Caco-2 (cell line): Measurements from ENCODE around the gene APOBEC3B. TPM values are rescaled to one million over a fixed set of nuclear protein-coding genes. Genes with fewer than 3 reads are reported as not detected.

Source experiments
- BruUV-seq: library from RNA; stranded (reverse); fragments of 400-500 nt; replicated peaks from 2 replicates; lab custom pipeline; 2021; lab: Mats Ljungman, UMichigan
- CTCF ChIA-PET: fragments of 300-600 bp; sonication (Branson Sonifier 250); formaldehyde crosslinking; loops from one replicate; lab custom pipeline; 2022; ENCODE audit warnings: antibody characterized with exemption; lab: Charles Lee
- POLR2A ChIA-PET: fragments of 300-600 bp; sonication (Branson Sonifier 250); formaldehyde crosslinking; loops from one replicate; lab custom pipeline; 2022; ENCODE audit warnings: antibody characterized with exemption; lab: Charles Lee
- DNase-seq, 2 experiments: peaks; one replicate each; pipeline versions ENCODE4 v3.0.0 to v3.0.0-alpha.2; 2020 to 2022
- H3K27me3 ChIP-seq: replicated peaks from 2 replicates; pipeline ENCODE4 v1.6.0; 2011; ENCODE audit warnings: low read length; ENCODE audit not compliant: control insufficient read depth, insufficient read depth
- H3K36me3 ChIP-seq: 2 replicates; pipeline ENCODE4 v1.5.1; 2011; ENCODE audit warnings: low read length; ENCODE audit not compliant: control insufficient read depth, insufficient read depth
- H3K4me1 ChIP-seq: fragments of 250-450 bp; sonication (Bioruptor Pico); 2 replicates; pipeline ENCODE4 v1.5.1; 2020; ENCODE audit warnings: mild to moderate bottlenecking
- H3K4me3 ChIP-seq: 2 replicates; pipeline ENCODE4 v1.5.1; 2011; ENCODE audit warnings: low read depth, mild to moderate bottlenecking, control low read depth, low read length
- H3K9me3 ChIP-seq: fragments of 250-450 bp; sonication (Bioruptor Pico); 2 replicates; pipeline ENCODE4 v1.5.1; 2020; ENCODE audit warnings: mild to moderate bottlenecking, moderate library complexity
- H3K27ac Mint-ChIP-seq: one replicate; pipeline ENCODE4 v1.8.0; 2022; ENCODE audit warnings: mixed read lengths; ENCODE audit not compliant: unreplicated experiment
- H3K27me3 Mint-ChIP-seq: one replicate; pipeline ENCODE4 v1.8.0; 2022; ENCODE audit warnings: mixed read lengths; ENCODE audit not compliant: insufficient read depth, unreplicated experiment
- H3K36me3 Mint-ChIP-seq: one replicate; pipeline ENCODE4 v1.8.0; 2022; ENCODE audit warnings: mild to moderate bottlenecking, mixed read lengths; ENCODE audit not compliant: insufficient read depth, unreplicated experiment
- H3K4me1 Mint-ChIP-seq: one replicate; pipeline ENCODE4 v1.8.0; 2022; ENCODE audit warnings: low read depth, mixed read lengths; ENCODE audit not compliant: unreplicated experiment
- H3K4me3 Mint-ChIP-seq: one replicate; pipeline ENCODE4 v1.8.0; 2022; ENCODE audit warnings: mild to moderate bottlenecking, moderate library complexity, mixed read lengths; ENCODE audit not compliant: unreplicated experiment
- H3K9me3 Mint-ChIP-seq: one replicate; pipeline ENCODE4 v1.8.0; 2022; ENCODE audit warnings: mixed read lengths; ENCODE audit not compliant: unreplicated experiment
- intact Hi-C: fragments of 100-400 bp; cut with micrococcal nuclease; formaldehyde crosslinking; loops from one replicate; pipeline ENCODE4 v1.10.0; 2022; ENCODE audit not compliant: unreplicated experiment
- total RNA-seq: library from RNA; stranded (reverse); gene quantifications from 2 replicates; pipeline ENCODE4 v1.2.3, GENCODE V29; 2022
- TF ChIP-seq, protein P1 (sequence below), 2 experiments: fragments of 200-600 bp in 1 of 2; IDR thresholded peaks; 1 replicate in 1 of 2; 2 replicates in 1 of 2; pipeline versions ENCODE4 v1.5.1 to v1.8.0; 2011 to 2022; ENCODE audit warnings: antibody characterized with exemption in 1 of 2, control low read depth in 1 of 2, inconsistent platforms in 1 of 2, low read depth in 1 of 2, low read length in 1 of 2, mild to moderate bottlenecking in 1 of 2, moderate library complexity in 1 of 2; ENCODE audit not compliant: insufficient read depth in 1 of 2, severe bottlenecking in 1 of 2, unreplicated experiment in 1 of 2

Gene APOBEC3B
- total RNA-seq, 1 experiment from 2014 or later: 55.8 TPM

DNA sequence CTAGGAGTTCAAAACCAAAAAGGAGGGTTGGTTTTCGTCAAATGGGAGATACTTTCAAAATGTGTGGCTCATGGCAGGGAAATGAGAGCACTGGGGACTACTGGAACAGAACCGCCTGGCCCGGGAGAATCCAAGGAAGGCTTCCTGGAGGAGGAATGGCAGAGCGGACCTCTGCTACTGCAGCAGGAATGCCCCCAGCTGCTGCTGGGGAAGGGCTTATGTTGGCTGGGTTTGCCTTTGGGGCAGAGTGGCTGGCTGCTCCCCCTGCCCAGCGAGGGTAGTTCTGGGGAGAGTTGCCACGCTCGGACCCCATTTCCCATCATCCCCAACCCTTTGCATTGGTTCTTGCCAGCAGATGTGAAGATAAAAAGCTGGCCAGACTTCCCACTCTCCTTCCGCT lies 35.4 kb upstream of the APOBEC3B start:
- H3K9me3 Mint-ChIP-seq: no peaks in the 10 kb centered on the region
- H3K4me3 ChIP-seq: no peak overlapping the region
- intact Hi-C loops: no loop called here
- no peaks in the 10 kb centered on the region for H3K27me3 ChIP-seq
- POLR2A ChIA-PET: no interaction called here
- H3K4me1 ChIP-seq: peaks cover 4% of the 10 kb centered on the region; the same call in 1 of the 2 replicates
- H3K4me1 Mint-ChIP-seq: peaks cover 8% of the 10 kb centered on the region
- no TSS peak for BruUV-seq
- TF ChIP-seq, protein P1, sequence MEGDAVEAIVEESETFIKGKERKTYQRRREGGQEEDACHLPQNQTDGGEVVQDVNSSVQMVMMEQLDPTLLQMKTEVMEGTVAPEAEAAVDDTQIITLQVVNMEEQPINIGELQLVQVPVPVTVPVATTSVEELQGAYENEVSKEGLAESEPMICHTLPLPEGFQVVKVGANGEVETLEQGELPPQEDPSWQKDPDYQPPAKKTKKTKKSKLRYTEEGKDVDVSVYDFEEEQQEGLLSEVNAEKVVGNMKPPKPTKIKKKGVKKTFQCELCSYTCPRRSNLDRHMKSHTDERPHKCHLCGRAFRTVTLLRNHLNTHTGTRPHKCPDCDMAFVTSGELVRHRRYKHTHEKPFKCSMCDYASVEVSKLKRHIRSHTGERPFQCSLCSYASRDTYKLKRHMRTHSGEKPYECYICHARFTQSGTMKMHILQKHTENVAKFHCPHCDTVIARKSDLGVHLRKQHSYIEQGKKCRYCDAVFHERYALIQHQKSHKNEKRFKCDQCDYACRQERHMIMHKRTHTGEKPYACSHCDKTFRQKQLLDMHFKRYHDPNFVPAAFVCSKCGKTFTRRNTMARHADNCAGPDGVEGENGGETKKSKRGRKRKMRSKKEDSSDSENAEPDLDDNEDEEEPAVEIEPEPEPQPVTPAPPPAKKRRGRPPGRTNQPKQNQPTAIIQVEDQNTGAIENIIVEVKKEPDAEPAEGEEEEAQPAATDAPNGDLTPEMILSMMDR (IDR thresholded peaks at IDR 0.05; ENCODE audit: insufficient read depth in 1 of 2, low read depth in 1 of 2, low read length in 1 of 2, severe bottlenecking in 1 of 2, unreplicated experiment in 1 of 2): no peak
- CTCF ChIA-PET: no interaction called here
- H3K36me3 Mint-ChIP-seq: no peaks in the 10 kb centered on the region
- H3K36me3 ChIP-seq: no peaks in the 10 kb centered on the region
- no peak for DNase-seq
- no peak overlapping the region for H3K4me3 Mint-ChIP-seq
- no peaks in the 10 kb centered on the region for H3K27me3 Mint-ChIP-seq
- no peaks in the 10 kb centered on the region for H3K9me3 ChIP-seq
- H3K27ac Mint-ChIP-seq: no peak overlapping the region

DNA sequence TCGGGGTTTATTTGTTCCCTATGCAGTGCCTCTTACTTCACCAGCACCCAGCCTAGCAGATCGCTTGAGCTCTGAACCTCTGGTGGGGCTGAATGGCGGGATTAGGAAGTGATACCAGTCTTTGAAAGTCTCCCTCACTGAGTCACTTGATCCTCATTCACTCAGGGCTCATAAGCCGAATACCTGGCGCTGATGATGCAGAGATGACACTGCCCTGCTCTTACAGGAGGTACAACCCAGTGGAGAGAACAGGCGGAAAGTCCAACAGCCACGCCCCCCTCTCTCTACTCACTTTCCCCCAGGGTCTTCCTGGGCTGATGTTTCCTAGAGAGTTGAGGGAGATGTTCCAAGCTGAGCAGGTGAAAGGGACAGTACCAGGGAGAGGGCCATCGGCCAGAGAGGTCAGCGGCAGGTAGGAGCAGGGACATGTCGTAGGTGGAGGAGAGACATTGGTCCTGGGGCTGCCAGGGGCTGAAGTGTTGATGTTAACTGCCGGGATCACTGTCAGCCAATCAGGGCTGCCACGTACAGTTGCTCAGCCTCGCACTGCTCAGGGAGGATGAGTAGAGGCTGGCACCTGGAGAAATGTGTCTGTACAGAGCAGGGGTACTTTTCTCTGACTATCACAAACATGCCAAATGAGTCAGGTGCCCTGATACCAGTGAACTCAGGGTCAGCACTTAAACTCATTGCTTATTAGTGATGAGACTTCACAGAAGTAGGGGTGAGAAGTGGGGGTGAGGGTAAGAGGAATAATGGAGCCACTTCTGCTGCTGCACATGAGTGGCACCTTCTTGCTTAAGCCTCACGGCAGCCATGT lies 34.6 kb upstream of the APOBEC3B start:
- H3K36me3 Mint-ChIP-seq: no peaks in the 10 kb centered on the region
- no peak for DNase-seq
- Histone ChIP-seq H3K9me3 (no peaks in the 10 kb centered on the region), H3K36me3 (no peaks in the 10 kb centered on the region), H3K4me1 (peaks cover 4% of the 10 kb centered on the region; the same call in 1 of the 2 replicates), H3K27me3 (no peaks in the 10 kb centered on the region), H3K4me3 (no peak overlapping the region)
- H3K4me3 Mint-ChIP-seq: no peak overlapping the region
- H3K27me3 Mint-ChIP-seq: no peaks in the 10 kb centered on the region
- ChIA-PET CTCF (no interaction called here), POLR2A (no interaction called here)
- H3K9me3 Mint-ChIP-seq: no peaks in the 10 kb centered on the region
- TF ChIP-seq, protein P1 (IDR thresholded peaks at IDR 0.05; ENCODE audit: insufficient read depth in 1 of 2, low read depth in 1 of 2, low read length in 1 of 2, severe bottlenecking in 1 of 2, unreplicated experiment in 1 of 2): no peak
- peak overlapping the region; percentile 53 for H3K27ac Mint-ChIP-seq
- intact Hi-C loops: no loop called here
- BruUV-seq: no TSS peak
- H3K4me1 Mint-ChIP-seq: peaks cover 8% of the 10 kb centered on the region

DNA sequence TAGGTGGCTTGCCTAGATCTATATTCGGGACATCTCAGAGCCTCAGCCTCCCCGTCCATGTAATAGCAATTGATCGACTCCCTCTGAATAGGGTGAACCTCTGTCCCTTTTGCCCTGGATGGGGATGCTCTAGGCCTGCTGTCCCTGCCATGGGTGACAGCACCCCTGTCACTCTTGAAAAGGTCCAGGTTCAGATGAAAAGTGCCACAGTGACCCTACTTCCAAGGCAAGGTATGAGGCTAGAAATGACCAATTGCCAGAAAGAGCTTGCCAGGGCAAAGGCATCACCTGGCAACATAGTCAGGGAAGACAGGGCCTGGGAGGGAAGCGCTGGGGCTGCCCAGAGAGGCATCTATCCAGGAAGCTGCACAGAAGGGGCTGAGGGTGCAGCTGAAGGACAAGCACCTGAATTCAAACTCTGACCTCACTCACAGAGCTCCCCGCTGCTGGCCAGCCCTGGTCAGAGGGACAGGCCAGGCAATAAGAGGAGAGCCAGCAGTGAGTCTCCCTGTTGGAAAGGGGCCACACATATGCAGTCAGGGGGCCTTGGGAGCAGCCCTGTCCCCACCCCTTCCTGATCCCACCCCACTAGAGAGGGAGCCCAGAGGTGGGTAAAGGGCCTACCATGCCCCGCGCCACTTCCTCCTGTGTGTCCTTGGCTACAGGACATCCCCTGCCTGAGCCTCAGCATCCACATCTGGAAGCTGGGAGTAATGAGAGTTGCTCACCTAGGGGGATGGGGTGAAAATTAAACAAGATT lies 33.8 kb upstream of the APOBEC3B start:
- Histone ChIP-seq H3K4me3 (no peak overlapping the region), H3K9me3 (no peaks in the 10 kb centered on the region), H3K36me3 (no peaks in the 10 kb centered on the region), H3K27me3 (no peaks in the 10 kb centered on the region), H3K4me1 (peaks cover 4% of the 10 kb centered on the region; the same call in 1 of the 2 replicates)
- Mint-ChIP-seq H3K27ac (no peak overlapping the region), H3K4me1 (peaks cover 8% of the 10 kb centered on the region), H3K4me3 (no peak overlapping the region), H3K27me3 (no peaks in the 10 kb centered on the region), H3K9me3 (no peaks in the 10 kb centered on the region), H3K36me3 (no peaks in the 10 kb centered on the region)
- ChIA-PET CTCF (no interaction called here), POLR2A (interaction anchor here (0.6 kb wide), 1 partner anchor 55 kb away, joined by 4 read pairs; no protein-coding TSS in a partner anchor)
- TF ChIP-seq, protein P1 (IDR thresholded peaks at IDR 0.05; ENCODE audit: insufficient read depth in 1 of 2, low read depth in 1 of 2, low read length in 1 of 2, severe bottlenecking in 1 of 2, unreplicated experiment in 1 of 2): no peak
- BruUV-seq: no TSS peak
- intact Hi-C loops: no loop called here
- DNase-seq: no peak
